ENCODE results near the gene EHD1.

The EHD1 gene

GRCh38 chr11:64802370-64803157 is 75.9 kb downstream of the EHD1 start:
- DNase-seq (ENCODE audit: low read depth in 2 of 2, low spot score in 1 of 2), result no peak
